ENCODE data around the gene USP10.

- no peak for TF ChIP-seq BACH2 (CRISPR knock-in tag; IDR thresholded peaks at IDR 0.05; ENCODE audit: borderline replicate concordance)
- no peak for TF ChIP-seq SNAI2 (CRISPR knock-in tag; IDR thresholded peaks at IDR 0.05)
- TF ChIP-seq ARNTL (CRISPR knock-in tag; IDR thresholded peaks at IDR 0.05; ENCODE audit: borderline replicate concordance, low read depth) = no peak
- no peak for TF ChIP-seq TCF4 (CRISPR knock-in tag; IDR thresholded peaks at IDR 0.05; ENCODE audit: borderline replicate concordance)
- TF ChIP-seq TOX (CRISPR knock-in tag; IDR thresholded peaks at IDR 0.05; ENCODE audit: borderline replicate concordance) = no peak
- no peak for TF ChIP-seq ESRRG (CRISPR knock-in tag; IDR thresholded peaks at IDR 0.05)
- TF ChIP-seq OSR1 (CRISPR knock-in tag; IDR thresholded peaks at IDR 0.05) = no peak
- no peak for TF ChIP-seq ISL1 (CRISPR knock-in tag; IDR thresholded peaks at IDR 0.05)
- no peak for TF ChIP-seq ZFP3 (CRISPR knock-in tag; IDR thresholded peaks at IDR 0.05)
- TF ChIP-seq RARB (CRISPR knock-in tag; IDR thresholded peaks at IDR 0.05) = no peak
Measured at GRCh38 chr16:84774810-84775209, 75.0 kb downstream of the USP10 start.

All from SK-N-SH treated with all-trans-retinoic acid at 6 μM for 48 hours (cell line).